NCI-H146 treated with DMSO at 0.1 percent for 48 hours (cell line): ENCODE data around the gene ABHD12B.
"Not testable (repeated sequence)": the region's sequence is repeated elsewhere in the genome, so short reads cannot be mapped to it uniquely, and the experiment has no call there.

Experiments
- DNase-seq: peaks from one replicate; lab custom pipeline; 2025; ENCODE audit not compliant: unreplicated experiment; lab: John Stamatoyannopoulos, UW

Gene ABHD12B

DNA sequence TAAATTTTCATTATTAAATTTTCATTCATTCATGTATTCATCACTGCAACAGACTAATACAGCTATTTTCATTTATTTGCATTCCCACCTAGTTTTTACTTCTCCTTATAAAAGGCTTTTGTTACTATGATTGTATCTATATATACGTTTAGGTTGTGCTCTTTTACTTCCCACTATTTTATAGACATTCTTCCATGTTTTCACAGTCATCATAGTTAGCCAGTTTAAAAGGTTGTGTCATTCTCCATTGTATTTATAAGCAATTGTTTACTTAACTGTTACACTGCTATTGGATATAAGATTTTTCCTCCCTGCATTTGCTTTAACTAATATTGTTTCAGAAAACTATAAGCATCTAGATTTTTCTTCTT is 12.0 kb downstream of the ABHD12B start:
- DNase-seq: no peak

DNA sequence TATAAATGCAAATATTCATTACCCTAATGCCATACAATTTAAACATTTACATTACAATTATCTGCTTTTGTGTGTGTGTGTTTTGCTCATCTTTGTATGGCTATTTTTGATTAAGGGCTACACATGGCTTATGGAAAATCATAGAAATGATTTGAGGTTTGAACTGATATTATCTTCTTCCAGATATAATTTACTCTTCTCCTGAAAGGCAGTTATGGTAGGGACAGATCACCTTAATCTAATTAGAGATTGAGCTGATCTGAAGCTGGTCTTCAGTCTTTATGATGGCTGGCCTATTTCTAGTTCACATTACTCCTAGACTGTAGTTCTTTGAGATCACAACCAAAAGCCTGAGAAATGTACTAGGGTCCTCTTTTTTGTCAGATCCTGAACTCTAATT is 15.6 kb downstream of the ABHD12B start:
- DNase-seq: no peak

DNA sequence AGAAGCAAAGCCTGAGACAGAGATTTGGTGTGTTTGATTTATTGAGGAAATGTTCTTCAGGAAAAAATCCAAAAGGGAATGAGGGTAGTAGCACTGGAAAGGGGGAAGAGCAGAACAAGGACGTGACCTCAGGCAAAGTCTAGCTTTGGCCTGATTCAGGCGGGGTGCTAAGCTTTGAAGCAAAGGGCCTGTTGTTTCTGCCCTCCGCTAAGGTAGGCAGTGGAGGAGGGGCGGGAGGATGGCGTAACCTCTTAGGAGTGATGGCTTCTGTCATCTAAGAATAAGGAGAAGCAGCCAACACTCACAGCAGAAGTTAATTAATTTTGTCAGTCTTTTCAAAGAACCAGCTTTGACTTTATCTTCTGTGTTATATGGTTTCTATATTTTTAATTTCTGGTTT is 20.4 kb downstream of the ABHD12B start:
- DNase-seq: no peak

DNA sequence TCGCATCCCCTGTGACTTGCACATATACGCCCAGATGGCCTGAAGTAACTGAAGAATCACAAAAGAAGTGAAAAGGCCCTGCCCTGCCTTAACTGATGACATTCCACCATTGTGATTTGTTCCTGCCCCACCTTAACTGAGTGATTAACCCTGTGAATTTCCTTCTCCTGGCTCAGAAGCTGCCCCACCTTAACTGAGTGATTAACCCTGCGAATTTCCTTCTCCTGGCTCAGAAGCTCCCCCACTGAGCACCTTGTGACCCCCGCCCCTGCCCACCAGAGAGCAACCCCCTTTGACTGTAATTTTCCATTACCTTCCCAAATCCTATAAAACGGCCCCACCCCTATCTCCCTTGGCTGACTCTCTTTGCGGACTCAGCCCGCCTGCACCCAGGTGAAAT is 24.6 kb downstream of the ABHD12B start:
- DNase-seq: not testable (repeated sequence)

DNA sequence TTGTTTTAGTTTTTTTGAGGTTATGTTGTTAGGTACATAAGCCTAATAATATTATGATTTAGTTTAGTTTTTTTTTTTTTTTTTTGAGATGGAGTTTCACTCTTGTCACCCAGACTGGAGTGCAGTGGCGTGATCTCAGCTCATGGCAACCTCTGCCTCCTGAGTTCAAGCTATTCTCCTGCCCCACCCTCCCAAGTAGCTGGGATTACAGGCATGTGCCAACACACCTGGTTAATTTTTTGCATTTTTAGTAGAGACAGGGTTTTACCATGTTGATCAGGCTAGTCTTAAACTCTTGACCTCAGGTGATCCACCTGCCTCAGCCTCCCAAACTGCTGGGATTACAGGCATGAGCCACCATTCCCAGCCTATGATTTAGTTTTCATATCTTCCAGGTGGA is 25.2 kb downstream of the ABHD12B start:
- DNase-seq: not testable (repeated sequence)

DNA sequence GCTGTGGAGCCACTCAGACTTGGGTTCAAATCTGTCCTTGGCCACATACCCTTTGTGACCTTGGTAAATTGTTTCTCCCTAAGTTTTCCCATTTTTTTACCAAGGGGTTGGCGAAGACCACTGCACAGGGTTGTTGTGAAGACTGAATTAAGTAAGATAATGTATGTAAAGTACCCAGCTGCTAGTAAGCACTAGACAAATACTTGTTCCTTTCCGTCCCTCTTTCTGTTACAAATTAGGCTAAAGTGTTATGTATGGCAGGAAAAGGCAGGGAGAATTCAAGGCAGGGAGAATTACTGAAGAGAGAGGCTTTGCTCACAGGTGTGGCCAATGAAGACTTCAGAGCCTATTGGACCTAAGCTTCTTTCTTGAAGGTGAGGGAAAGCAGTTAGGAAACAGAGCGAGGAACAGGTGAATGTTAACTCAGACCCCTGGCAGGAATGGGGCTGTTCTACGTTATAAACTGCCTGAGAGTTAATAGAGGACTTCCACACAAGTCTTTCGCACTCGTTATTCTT is 25.9 kb downstream of the ABHD12B start:
- DNase-seq: no peak

DNA sequence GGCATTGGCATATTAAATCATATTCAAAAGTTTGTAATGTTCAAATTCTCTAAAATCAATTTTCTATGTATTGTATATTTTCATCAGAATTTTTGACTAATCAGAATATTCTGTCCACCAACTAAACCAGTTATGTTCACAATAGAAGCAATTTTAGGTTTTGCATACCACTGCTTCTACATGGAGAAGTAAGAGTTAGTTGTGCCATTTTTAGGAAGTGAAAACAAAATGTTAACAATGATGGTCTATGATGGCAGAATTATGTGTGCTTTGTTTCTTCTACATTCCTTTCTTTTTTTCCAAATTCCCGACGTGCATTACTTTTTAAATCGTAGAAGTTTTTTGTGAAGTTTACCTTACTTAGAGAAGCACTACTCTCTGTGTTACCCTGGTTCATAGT is 29.5 kb downstream of the ABHD12B start:
- no peak for DNase-seq

DNA sequence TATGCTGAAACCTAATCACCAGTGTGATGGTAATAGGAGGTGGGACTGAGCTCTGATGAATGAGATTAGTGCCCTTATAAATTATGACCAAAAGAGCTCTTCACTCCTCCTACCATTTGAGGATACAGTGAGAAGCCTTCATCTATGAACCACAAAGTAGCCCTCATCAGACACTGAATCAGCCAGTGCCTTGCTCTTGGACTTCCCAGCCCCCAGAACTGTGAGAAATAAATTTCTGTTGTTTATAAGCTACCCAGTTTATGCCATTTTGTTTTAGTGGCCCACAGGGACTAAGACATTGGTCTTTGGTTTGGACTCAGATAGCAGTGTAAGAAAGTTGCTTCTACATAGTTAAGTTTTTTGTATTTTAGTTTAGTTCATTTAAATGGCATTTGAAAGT is 32.9 kb downstream of the ABHD12B start:
- no peak for DNase-seq

DNA sequence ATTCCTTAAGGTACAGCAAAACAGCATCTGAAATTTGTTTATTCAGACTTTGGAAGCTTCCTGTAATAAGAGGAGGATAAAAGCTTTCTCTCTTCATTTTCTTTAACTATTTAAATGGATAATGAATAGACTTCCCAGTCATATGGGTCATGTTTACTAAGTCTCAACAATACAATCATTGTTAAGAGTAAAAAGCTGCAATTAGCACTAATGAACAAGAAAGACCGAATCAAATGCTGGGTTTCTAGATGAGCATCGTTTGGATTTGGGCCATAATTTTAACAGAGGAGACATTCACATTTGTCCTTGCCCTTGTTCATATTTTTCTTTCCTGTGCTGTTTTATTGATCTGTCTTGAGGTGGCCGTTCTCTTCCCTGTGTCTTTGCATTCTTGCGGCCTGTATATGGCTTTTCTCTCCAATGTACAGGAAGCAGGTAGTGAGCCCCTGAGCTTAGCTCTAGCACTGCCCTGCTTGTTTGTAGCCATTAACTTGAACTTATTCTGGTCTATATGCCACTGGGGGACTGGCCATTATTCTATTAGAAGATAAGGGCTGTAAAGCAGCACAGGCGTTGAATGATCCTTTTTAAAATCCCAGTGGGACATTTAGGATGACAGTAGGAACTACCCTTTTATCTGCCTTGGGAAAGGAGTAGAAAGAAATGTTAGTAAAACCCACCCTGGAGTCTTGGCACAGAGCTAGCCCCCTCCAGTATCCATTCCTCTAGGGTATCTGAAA is 34.6 kb downstream of the ABHD12B start:
- peak; percentile 35 for DNase-seq

DNA sequence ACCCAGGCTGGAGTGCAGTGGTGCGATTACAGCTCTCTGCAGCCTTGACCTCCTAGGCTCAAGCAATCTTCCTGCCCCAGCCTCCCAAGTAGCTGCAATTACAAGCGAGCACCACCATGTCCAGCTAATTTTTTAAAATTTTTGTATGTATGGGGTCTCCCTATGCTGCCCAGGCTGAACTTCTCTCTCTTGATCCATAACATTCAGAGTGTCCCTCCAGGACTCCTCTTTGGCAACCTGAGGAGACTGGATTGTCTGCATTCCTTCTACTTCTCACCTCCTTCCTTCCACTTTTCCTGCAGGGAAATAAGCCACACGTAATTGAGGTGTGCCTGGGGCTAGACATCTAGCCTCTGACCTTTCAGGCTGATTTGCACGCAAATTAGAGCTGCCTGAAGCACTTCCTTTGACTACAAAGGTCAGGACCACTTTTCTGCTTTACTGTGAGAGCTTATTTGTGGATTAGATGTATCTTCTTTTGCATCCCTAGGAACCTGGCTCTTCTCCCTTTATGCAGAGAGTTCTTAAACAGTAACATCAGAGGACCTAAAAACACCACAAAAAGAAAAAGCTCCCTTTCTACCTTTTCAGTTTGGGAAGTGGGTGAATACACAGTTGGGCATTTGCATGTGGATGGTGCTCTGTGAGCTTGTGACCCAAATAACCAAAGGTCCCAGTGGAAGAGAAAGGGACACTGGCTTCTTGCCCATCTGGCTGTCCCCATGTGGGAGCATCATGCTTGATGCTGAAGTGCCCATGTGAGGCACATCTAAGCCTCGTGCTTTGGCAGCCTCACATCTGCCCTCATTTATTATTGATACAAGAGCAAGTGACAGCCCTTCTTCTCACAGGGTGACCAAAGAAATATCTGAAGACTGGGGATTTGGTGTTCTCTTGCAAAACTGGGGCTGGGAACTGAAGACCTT is 38.9 kb downstream of the ABHD12B start:
- no peak for DNase-seq

DNA sequence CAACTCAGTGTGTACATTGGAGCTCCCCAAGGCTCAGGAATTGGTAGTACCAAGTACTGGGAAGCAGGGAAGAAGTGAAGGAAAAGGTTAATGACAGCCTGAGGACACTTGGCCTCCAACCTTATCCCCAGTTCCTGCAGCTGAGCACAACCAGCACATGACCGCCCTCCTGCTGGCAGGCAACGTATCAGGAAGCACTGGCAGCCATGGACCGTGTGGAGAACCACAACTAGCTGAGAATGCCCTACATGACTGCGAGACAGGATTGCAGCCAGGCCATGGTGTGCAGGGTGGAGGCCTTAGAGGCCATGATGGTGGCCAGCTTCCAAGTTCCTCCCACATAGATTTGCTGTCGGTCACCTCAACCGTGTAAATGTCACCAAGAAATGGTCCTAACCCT is 45.6 kb downstream of the ABHD12B start:
- DNase-seq: no peak

DNA sequence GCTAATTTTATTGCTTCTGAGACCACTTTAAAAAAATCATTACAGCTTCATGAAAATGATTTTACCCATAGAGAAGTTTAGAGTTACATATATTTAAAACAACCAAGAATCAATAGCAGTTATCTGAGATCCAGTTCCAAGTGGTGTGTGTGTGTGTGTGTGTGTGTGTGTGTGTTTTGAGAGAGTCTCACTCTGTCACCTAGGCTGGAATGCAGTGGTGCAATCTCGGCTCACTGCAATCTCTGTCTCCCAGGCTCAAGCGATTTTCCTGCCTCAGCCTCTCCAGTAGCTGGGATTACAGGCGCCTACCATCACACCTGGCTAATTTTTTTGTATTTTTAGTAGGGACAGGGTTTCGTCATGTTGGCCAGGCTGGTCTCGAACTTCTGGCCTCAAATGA is 47.7 kb downstream of the ABHD12B start:
- not testable (repeated sequence) for DNase-seq

DNA sequence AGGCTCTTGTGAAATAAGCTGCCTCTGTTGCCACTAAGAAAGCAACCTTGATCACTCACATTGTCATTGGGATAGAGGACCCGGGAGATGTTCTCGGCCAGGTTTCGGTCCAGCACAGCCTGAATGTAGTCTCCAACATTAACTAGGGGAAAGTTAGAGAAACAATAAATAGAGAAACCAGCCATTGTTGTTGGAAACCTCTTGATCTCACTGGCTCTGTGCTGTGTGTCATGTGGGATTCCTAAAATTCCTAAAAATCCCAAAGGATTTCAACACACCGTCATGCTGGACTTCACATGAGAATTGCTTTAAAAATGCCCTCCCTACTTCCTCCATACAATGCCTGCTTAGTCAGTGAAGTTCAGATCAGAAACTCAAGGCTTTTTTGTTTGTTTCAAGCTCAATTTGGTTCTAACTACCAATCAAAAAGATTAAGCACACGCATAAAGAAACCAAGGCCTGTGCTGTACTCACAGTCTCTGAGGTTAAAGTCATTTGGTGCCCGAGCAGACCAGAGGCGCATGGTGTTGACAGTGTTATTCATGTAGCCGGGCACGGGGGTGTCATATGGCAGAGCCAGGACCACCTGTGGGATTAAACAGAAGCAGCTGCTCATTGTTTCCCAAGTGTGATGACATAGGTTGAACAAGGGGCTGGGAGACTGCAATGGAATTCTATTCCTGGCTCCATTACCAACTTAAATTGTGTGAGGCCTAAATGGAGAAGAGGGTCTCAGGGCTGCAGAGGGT is 48.8 kb downstream of the ABHD12B start:
- DNase-seq: no peak

DNA sequence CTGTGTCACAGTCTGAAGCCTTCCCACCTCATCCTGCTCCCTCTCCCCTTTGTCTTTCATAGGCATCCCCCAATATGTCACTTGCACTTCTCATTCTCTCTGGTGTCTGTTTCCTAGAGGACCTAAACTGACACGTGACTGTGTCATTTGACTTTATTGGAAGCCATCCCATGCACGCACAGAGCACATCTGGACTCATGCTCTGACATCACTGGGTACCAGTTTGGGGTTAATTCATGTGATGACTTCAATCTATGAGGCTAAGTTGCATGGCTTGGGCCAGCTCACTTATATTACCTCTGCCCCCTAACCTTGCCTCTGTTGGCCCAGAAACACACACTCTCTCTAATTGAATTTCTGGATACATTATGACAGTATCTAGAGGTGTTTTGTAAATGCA is 51.0 kb downstream of the ABHD12B start:
- no peak for DNase-seq

DNA sequence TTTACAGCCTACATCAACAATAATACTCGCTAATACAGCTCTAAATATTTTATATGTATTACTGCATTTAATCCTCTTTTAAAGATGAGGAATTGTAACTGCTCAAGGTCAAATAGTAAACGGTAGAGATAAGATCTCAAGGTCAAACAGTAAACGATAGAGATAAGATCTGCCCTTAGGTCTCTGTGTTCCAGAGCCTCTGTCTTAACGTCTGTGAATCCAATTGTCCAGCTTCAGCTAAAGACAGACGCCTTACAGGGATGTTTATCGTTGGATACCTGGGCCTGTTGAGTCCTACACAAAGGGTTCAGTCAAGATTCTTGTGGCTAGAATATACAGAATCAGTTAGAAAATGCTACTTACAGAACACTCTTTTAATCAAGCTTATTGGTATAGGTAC is 52.4 kb downstream of the ABHD12B start:
- DNase-seq: no peak

DNA sequence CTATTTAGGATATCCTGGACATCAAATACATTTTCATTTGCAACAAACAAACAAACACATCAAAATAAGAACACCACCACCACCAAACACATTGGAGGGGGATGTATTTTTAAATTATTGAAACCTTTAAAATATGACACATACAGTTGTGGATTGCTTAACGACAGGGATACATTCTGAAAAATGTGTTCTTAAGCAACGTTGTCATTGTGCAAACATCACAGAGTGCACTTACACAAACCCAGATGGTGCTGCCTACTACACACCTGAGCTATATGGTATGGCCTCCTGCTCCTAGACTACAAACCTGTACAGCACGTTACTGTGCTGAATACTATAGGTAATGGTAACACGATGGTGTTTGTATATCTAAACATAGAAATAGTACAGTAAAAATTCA is 53.0 kb downstream of the ABHD12B start:
- DNase-seq: no peak

DNA sequence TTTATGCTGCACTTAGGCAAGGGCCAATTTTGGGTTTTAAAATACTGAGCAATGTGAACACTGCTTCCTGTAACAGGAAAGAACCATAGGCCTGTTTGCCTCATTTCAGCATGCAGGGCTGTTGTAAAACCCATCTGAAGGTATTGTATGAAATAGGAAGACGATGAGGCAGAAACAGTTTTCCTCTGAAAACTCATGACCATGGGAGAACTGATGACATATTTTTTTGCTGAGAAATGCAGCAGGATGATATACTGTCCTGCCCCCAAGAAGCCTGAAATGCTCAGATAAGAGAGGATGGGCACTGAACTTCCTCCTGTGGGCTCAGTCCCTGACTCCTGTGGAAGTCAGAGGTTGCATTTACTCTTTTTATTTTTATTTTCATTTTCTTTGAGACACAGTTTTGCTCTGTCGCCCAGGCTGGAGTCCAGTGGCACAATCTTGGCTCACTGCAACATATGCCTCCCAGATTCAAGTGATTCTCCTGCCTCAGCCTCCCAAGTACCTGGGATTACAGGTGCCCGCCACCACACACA is 55.1 kb downstream of the ABHD12B start:
- no peak for DNase-seq

DNA sequence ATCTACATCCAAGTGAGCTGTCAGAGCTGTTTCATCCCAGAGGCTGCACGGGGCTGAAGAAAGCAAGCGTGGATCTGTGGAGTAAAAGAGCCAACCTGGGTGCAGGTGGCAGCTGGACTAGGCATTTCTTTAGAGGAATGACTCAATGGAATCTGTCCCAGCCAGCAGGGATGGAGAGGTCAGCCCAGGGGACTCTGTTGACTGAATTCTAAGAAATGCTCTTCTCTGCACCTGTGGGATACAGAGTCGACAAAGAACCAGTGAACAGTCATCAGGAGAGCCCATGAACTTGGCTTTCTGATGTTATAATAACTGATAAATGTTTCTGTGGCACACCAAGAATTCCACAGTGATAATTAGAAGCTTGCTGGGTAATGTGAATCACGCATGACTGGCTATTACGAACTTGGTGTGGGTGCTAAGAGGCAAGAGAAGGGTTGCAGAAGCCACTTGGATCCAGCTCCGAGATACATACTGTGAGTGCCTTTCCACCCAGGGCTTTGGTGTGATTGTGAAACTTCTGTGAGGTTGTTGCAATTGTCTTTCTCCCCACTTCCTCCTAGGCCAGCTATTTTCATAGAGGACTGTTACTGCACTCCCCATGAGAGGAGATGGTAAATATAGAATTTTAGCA is 56.3 kb downstream of the ABHD12B start:
- DNase-seq: no peak

DNA sequence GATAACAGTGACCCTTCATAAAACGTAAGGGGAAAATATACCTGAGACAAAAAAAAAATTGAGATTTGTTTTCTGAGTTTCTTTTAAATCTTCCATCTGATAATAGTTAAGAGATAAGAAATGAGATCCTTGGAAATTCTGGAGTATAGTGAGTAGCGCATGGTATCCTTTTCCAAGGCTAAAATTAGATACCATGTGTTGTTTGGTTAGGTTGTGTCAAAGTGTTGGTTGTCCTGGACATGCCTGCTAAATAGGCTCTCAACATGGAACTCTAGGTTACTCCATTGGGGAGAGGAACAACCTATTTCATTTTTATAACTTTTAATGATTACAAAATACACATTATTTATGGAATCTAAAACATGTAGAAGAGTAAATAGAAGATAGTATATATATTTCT is 57.7 kb downstream of the ABHD12B start:
- DNase-seq: no peak

DNA sequence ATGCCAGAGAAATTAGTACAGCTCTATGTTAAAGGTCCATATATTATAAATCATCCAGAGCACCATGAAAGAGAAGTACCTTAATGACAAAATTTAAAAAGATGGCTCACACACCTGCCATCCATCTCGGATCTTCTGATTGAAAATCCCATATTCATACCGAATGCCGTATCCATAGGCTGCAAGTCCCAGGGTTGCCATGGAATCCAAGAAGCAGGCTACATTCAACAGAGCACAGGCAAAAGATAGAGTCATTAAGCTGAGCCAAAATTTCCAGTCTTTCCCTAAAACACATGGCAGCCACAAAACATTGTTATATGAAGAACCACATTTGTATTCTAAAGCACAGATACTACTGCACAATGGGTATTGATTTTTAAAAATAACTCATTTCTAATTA is 59.7 kb downstream of the ABHD12B start:
- no peak for DNase-seq

DNA sequence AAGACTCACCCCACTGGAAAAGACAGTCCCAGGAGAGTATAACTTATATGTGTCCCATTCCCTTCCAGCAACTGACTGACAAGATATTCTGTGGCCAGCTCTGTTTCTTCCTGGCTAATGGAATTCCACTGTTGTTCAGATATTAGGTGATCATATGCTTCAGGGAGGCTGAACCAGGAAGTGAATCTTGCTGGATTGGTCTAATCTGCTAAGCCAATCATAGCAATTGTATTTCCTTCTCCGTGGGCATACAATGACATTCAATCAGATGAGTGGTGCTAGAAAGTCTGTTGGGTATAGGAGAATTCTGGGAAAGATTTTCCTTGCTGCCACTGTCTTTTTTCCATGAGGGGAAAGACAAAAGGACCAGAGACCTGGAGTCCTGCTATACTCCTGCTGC is 60.3 kb downstream of the ABHD12B start:
- DNase-seq: no peak
